CD4-positive, alpha-beta T cell treated with Interleukin-4 for 1 hour (primary cell): Measurements from ENCODE around the gene SRD5A3.
A peak's percentile ranks its signal among the peaks of the same experiment; 100 is the strongest.

Source experiments
- DNase-seq, 2 donors: peaks; one replicate each; pipeline ENCODE4 v3.0.0-alpha.2; 2020 to 2022

SRD5A3 gene

DNA sequence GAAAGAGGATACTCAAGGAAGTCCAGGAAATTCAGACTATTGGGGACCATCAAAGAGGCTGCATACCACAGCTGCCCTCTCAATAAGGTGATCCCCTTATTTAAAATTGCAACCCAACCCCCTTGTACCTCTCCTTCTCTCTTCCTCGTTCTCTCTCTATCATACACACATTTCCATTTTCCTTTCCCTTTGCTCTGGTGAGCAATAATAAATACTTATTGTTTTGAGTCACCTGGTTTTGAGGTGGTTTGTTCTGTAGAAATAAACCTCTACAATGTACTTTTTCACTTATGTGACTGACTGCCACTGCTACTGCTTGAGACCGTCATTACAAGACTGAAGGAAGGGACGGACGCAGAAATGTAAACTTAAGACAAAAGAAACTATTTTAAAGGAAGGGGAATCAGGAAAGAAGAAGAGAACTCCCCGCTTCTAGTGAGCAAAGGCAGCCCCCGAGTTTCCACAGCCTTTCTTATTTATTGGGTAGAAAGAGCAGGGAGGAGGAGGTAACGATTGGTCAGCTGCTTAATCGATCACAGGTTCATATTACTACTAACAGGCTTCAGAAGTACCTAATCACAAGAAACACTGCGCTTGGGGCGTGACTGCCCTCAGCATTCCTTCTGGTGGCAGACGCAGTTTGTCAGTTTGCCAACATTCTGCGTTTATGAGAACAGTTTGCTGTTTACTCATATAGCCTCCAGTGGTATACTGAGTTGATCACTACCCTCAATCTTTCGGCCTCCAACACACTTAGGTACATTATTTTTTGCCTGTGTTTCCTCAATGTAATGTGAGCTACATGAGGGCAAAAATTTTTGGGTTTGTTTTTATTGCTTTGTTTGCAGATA, 32.8 kb downstream of the SRD5A3 start:
- DNase-seq: no peak

DNA sequence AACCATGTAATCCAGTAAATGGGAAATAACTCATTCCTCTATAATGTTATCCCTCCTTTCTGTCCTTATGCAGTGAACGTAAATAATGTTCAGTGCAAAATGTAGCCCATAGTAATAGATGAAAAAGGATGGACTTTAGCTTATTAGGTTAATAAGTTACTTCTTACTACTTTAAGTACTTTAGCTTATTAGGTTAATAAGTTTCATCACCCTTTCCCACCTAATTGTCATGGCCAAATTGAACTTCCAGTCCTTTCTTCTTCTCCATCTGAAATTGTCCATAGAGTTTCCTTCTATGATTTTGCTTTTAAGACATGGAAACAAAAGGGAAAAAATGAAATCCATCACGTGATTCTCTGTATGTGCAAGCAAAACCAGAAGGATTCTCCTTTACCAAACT, 34.5 kb downstream of the SRD5A3 start:
- DNase-seq: no peak

DNA sequence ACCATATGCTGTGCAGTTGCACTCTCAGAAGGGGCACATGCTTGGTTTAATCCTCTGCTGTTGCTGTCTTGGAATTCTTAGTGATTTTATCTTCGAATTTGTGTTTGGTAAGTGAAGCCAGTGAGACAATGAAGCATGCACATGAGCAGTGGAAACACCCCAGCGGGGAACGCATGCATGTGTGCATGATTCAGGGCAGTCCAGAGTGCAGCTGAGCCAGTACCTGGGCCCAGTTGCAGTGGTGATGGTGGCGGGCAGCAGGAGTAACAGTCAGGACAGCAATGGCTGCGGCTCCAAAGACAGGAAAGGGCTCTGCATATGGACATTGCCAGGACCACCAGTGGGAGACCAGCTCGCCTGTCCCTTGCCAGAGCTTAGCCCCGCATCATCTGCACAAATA, 35.5 kb downstream of the SRD5A3 start:
- DNase-seq: no peak

DNA sequence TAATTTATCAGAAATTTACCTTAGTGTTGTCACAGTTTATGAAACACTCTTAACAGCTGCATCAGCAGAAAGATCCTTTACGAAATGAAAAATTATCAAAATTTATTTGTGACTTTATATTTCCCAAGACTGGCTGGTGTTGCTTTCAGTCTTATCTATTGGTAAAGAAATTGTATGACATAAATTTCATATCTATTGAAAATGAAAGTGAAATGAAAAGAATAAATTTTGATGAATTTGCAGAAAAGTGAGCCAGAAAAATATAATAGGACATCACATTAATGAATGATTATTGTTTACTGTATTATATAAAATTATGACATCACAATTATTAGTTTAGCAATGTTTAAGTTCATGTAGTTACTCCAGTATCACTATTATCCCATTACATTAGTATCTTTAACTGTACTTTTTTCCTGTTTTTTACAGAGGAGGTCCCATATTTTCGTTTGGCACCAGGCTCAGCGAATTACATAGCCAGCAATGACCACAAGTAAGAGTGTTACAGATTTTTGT, 36.5 kb downstream of the SRD5A3 start:
- DNase-seq: no peak

DNA sequence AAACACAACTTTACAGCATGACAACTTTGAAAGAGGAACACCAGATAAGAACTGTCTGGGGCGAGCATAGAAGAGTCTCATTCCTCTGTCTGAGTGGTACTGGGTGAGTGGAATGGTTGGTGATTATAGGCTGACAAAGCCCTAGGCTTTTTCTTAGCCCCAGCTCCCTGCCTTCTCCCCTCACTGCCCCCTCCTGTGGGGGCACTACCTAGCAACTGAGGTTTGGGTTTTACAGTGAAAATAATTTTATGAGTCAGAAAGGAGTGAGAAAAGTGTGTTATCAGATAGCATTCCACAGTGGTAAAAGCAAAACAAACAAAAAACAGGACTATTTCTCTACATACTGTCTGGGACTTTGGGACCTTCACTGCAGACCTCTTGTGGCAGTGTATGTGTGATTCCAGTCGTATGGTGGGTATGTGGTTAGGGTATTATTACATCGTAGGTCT, 39.2 kb downstream of the SRD5A3 start:
- DNase-seq: no peak

DNA sequence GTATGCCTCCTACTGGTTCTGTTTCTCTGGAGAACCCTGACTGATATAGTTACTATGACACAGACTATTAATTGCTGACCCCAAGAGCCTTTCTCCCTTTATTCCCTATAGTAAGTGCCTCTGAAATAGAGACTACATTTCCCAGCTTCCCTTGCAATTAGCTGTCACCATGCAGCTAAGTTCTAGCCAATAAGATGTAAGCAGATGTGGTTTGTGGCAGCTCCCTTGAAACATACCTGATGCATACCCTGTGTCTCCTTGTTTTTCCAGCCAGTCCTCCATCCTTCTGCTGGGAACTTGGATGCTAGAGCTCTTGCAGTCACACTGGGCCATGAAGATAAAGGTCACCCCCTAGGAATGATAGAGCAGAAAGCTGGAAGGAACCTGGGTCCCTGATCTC, 40.0 kb downstream of the SRD5A3 start:
- peak in 1 of 2 donors; percentile 25 for DNase-seq

DNA sequence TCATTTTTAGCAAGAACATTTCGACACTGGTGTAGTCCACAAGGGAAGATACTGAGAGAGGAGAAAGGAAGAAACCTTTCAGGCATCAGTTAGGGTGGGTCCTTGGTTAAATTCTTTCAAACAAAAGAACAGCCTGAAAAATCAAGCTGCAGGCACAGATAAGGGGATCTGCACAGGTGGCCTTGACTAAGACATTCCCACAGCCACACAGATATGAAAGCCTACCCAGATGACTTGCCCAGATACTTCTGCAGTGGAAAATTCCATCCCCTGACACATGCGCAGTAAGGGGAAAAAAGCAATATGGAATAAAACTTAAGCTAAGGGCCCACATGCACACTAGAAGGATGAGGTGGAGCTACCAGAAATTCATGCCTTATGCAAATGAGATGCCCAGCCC, 40.8 kb downstream of the SRD5A3 start:
- no peak for DNase-seq

DNA sequence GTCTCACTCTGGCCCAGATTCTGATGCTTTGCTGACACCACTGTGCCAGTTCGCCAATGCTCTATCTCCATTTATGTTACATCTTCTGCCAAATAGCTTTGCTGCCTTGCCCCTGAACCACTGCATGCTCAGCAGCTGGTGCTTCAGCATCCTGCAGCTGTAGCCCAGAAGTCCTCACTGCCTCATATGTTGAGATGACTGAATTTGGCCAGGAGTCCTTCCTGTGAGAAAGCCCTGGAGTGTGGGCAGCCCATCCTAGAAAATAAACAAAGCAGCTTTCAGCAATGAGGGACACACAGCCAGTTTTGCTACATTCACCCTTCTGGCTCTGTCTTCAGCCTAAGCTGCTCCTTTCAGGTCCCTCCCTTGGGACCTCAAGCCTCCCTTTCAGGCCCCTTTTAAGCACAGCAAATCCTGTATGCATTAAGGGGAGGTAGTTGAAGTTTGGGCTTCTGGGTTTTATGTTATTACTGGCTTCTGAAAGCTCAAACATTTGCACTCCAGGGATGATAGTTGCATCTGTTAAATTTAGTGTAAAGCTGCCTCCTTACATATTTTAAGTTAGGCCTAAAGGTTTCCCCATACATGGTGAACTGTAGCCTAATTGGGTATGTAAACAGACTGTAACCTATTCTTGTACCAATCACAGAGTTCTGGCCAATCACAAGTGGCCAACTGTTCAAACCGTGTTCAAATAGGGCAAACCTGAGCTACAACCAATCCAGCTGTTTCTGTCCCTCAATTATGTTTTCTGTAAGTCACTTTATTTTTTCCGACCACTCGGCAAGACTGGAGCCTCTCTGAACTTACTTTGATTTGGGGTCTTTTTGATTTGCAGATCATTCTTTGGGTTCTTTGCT, 47.6 kb downstream of the SRD5A3 start:
- DNase-seq: no peak

DNA sequence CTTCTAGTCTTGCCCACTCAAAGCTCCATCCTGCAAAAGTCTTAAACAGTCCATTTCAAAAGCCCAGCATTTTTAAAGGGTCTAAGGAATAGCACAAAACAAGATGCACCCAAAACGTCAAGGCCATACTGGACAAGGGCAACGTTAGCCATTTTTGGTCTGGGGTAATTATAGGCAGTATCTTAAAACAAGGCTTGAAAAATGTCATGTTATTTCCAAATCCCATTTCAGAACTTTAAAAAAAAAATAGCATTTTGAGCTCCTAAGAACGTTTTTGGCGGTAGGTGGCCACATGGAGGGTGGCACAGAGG, 49.1 kb downstream of the SRD5A3 start:
- no peak for DNase-seq

DNA sequence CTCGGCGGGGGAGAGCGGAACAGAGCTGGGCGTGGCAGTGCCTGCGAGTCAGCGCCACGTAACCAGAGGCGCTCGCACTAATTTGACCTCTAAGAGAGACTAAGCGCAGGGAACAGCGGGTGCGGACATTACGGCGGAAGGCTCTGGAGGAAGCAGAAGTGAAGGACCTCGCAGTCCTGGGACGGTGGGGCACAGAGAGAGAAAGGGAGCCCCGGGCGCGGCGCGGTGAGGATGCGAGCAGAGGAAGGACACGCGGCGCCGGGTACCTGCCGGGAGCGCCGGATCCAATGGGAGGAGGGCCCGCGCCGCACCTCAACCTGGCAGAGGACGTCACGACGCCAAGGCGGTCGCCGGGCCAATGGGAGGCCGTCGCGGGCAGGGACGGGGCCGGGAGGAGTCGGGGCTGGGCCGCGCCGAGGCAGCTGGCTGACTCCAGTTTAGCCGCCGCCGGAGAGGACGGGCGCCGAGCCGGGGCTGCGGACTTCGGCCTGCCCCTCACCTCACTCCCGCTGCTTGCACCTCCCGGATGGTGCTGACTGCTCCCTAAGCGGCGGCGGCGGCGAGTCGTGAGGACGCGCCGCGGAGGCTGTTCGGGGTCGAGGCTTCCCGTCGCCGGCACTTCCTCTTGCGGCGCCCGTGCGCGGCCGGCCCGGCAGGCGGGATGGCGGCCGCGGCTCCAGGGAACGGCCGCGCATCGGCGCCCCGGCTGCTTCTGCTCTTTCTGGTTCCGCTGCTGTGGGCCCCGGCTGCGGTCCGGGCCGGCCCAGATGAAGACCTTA, 49.7 kb downstream of the SRD5A3 start, which contains the start of gene TMEM165:
Gene TMEM165 (plus strand): TSS at position 429 of the 779 bp plus-strand sequence. CDS start 233 bp downstream, at position 662.
- DNase-seq: peak; percentile 87 to 88

DNA sequence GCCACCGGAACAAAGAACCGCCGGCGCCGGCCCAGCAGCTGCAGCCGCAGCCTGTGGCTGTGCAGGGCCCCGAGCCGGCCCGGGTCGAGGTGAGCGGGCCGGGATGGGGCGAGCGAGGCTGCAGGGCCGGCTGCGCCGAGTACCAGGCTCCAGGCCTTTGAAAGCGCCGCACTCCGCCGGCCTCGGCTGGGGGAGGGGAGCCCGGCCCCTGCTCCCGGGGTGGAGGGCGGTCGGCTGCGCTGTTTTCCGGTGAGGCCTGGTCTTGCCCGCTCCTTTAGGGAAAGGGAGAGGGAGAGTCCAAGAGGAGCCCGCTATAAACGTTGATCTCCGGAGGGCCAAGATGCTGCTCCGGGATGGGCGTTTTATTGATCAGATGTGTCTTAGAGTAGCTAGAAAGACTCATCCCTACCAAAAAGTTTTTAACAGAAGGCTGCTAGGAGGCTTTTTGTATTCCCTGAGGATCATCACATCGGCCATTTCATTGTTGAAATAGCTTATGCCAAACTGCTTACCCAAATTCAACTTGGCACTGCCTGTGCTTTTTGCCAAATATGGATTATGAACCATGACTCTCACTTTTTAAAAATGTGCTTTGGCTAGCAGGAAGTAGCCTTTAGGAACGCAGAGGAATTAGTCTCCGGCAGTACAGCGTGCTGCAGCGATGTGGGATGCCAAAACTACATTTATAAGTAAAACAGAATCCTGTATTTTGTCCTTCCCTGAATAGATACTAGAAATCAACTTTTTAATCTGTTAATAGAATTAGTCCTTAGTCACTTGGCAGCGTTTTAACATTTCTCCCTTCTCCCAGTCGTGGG, 50.5 kb downstream of the SRD5A3 start:
- DNase-seq: peak; percentile 16 to 24

DNA sequence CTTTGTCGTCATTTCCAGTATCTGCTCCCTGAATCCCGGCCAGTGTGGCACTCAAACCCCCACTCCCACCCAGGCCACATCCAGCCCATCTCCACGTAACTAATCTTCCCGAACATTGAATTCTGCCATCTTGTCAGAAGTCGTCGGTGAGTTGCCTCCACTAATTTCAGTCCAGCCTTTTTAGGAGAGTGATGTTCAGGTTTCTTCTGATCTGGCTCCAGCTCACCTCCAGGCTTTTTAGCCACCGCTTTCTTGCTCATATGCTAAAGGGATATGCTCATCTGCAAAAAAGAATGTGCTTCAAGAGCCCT, 51.0 kb downstream of the SRD5A3 start:
- no peak for DNase-seq

DNA sequence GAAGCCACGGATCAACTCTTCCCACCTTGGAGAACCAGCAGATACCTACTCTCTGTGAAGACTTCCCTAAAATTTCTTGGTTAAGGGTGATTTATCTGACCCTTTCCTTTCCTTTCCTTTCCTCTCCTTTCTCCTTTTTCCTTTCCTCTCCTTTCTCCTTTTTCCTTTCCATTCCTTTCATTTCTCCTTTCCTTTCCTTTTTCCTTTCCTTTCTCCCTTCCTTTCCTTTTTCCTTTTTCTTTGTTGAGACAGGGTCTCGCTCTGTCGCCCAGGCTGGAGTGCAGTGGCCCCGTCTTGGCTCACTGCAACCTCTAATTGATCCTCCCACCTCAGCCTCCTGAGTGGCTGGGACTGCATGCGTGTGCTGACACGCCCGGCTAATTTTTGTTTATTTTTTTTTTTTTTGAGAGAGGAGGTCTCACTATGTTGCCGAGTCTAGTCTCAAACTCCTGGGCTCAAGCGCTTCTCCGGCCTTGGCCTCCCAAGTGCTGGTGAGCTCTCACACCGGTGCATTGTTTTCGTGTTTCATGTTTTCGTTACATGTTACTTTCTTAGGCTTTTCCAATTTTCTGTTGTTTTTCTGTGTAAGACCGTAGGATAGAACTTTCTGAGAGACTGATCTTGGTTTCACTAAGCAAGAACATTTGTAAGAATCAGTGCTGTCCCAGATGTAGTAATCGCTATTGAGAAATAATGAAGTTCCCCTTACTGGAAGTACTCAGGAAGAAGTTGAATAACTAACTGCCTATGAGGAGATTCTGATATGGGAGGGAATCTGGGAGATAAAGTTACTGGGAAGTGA, 51.7 kb downstream of the SRD5A3 start:
- peak in 1 of 2 donors; percentile 18 for DNase-seq

DNA sequence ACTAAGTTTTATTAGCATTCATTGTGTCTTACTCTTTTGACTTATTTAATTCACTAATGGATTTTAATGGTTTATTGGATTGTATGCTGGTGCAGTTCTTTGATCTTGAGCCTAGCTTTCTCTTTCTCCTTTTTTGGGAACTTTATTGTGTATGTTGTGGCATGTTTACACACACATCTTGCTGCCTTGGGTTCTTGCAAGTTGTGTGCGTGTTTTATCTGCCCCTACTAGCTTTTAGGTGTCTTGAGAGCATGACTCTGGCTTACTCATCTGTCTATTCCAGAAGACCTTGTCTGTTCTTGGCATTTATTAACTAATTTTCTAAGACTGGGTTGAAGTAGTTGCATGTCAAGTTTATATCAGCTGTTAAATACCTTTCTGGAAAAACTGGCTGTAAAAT, 52.4 kb downstream of the SRD5A3 start:
- no peak for DNase-seq

DNA sequence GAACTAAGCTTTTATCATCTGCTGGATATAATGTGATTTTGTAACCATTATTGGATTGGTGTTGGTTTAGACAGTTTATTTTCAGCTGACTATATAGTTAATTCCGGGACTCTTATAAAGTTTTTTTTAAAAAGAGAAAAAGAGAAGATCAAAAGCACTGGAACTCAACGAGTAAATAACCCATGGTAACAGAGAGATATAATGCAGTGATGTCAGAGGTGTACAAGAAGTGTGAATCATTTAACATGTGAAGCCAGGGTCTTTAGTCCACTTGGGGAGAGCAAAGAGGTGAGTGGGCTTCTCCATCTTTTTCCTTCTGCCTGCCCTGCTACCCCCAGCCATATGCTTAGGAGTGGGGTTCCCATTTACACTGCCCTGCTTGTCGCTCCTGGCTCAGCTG, 52.9 kb downstream of the SRD5A3 start:
- DNase-seq: no peak

DNA sequence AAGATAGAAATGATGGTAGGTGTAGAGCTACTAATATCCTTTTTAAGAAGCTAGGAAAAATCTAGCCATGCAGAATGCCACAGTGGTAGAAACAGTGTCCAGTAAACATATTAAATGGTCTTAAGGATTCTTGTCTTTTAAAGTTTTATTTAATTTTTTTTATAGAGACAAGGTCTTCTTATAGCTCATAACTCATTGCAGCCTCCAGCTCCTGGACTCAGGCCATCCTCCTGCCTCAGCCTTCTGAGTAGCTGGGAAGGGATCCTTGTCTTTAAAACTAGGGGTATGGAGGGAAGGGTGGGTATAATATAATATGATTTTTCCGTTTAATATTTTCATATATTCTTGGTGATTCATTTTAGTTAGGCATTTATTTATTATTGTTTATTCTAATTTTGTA, 53.5 kb downstream of the SRD5A3 start:
- no peak for DNase-seq

DNA sequence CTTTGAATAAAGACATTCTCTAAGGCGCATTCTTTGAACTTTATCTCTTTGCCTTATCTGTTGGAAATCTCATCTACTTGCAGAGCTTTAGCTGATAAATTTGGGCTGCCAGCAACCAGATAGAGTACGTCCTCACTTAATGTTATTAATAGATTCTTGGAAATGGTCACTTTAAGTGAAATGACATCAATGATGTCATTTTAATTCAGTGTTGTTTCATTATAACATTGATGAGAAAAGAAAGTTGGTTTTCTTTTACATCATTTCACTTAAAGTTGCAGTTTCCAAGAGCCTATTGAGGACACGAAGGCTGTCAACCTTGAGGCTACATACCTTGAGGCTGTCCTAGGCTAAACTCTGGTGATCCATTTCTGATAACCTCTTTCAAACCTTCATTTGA, 59.0 kb downstream of the SRD5A3 start:
- DNase-seq: no peak

DNA sequence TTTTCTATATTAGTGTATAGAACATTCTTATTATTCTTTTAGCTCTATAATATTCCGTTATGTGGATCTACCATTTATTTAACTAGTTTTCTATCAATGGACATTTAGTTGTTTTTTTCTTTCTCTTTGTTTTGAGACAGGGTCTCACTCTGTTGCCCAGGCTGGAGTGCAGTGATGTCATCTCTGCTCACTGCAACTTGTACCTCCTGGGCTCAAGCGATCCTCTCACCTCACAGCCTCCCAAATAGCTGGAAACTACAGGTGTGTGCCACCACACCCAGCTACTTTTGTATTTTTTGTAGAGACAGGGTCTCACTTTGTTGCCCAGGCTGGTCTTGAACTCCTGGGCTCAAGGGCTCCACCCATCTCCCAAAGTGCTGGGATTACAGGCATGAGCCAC, 60.5 kb downstream of the SRD5A3 start:
- DNase-seq: no peak

DNA sequence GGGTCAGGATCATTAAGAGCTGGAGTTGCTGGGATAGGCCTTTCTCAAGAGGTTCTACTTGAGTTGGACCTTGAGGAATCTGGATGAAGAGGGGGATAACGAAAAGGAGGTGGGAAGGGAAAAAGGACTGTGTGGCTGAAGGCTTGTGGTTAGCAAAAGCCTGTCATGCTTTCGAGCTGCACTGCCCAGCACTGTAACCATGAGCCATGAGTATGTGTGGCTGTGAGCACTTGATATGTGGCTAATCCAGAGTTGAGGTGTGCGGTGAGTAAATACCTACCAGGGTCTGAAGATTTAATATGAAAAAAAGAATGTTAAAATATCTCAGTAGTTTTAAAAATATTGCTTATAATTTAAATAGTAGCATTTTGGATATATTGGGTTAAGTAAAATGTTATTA, 61.1 kb downstream of the SRD5A3 start:
- no peak for DNase-seq

DNA sequence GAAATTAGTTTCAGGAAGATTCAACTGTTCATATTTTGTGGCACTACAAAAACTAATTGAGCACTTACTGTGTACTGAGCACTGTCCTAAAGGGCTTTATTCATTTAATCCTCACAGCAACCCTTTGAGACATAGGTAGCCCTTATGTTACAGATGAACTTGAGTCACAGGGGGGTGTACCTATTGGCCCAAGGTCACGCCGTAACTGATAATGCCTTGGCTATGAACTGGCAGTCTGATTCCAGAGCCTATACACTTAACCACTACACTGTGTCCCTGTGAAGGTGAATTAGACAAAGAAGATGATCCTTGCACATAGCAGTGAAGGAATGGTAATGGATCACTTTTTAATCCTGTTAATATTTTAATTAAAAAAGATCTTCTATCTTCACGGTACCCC, 61.7 kb downstream of the SRD5A3 start:
- no peak for DNase-seq

DNA sequence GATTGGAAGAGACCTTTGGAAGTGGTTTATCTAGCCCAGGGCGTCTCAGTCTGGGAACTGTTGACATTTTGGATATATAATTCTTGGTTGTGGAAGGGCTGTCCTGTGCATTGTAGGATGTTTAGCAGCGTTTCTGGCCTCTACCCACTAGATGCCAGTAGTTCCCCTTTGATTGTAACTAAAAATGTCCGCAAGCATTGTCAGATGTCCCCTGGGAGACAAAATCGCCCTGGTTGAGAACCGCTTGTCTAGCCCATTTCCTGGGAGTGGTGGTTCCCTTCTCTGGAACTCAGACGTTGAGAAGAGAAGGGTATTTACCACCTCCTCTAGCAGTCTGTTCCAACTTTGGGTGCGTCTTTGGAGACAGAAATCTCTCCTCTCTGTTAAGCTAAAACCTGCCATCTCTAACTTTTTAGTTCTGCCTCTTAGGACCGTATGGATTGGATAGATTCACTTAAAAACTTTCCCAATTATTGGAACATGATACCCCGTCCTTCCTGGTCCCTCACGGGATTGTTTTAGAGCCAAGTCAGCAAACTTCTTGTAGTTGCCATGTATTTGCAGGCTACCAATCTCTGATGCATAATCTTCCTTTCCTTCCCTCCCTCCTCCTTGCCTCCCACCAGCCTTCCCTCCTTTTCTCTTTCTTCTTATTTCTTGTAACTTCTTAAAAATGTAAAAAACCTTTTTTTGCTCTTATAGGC, 63.6 kb downstream of the SRD5A3 start:
- peak; percentile 27 to 69 for DNase-seq
